ENCODE data around the gene SBF2.

- TF ChIP-seq, protein P1, sequence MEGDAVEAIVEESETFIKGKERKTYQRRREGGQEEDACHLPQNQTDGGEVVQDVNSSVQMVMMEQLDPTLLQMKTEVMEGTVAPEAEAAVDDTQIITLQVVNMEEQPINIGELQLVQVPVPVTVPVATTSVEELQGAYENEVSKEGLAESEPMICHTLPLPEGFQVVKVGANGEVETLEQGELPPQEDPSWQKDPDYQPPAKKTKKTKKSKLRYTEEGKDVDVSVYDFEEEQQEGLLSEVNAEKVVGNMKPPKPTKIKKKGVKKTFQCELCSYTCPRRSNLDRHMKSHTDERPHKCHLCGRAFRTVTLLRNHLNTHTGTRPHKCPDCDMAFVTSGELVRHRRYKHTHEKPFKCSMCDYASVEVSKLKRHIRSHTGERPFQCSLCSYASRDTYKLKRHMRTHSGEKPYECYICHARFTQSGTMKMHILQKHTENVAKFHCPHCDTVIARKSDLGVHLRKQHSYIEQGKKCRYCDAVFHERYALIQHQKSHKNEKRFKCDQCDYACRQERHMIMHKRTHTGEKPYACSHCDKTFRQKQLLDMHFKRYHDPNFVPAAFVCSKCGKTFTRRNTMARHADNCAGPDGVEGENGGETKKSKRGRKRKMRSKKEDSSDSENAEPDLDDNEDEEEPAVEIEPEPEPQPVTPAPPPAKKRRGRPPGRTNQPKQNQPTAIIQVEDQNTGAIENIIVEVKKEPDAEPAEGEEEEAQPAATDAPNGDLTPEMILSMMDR (IDR thresholded peaks at IDR 0.05), result no peak
- TF ChIP-seq POLR2A (IDR thresholded peaks at IDR 0.05), result no peak
These were observed 32.2 kb downstream of the SBF2 start for GRCh38 chr11:10261821-10262220.

Measured in lower leg skin (tissue), 3 donors.